Endothelial cell of umbilical vein (primary cell): ENCODE data around the gene SIGLEC9. TPM values are rescaled to one million over a fixed set of nuclear protein-coding genes. Genes with fewer than 3 reads are reported as not detected.

Source experiments
- BruUV-seq: library from RNA; stranded (reverse); fragments of 400-500 nt; replicated peaks from 2 replicates; lab custom pipeline; 2021; lab: Mats Ljungman, UMichigan
- CTCF ChIA-PET: fragments of 300-600, 350-600 bp; sonication (Branson Sonifier 250); formaldehyde crosslinking; loops from one replicate; lab custom pipeline; 2021; ENCODE audit warnings: antibody characterized with exemption, inconsistent platforms; lab: Charles Lee
- POLR2A ChIA-PET: fragments of 300-600, 350-600 bp; sonication (Branson Sonifier 250); formaldehyde crosslinking; loops from one replicate; lab custom pipeline; 2021; ENCODE audit warnings: antibody characterized with exemption, inconsistent platforms; lab: Charles Lee
- DNase-seq: peaks from one replicate; pipeline ENCODE4 v3.0.0-alpha.2; 2011; ENCODE audit warnings: low read depth, low spot score
- FAIRE-seq: peaks from 2 replicates; lab custom pipeline; 2011; peaks lifted over from hg19 to GRCh38; lab: Jason Lieb, UNC
- H2AFZ ChIP-seq: 2 replicates; pipeline ENCODE4 v1.6.0; 2012; ENCODE audit warnings: low read depth, low read length, control low read depth, inconsistent platforms
- H3K27ac ChIP-seq: 2 replicates; pipeline ENCODE4 v1.5.1; 2011; ENCODE audit warnings: low read depth, mild to moderate bottlenecking, control low read depth, low read length, moderate library complexity; ENCODE audit not compliant: insufficient read depth
- H3K27me3 ChIP-seq, 2 experiments: 2 replicates each; pipeline versions ENCODE4 v1.6.0 to v1.6.1; 2011; ENCODE audit warnings: low read length in 2 of 2, mixed read lengths in 1 of 2; ENCODE audit not compliant: control insufficient read depth in 2 of 2, insufficient read depth in 2 of 2
- H3K36me3 ChIP-seq, 2 experiments: 2 replicates in 1 of 2; 3 replicates in 1 of 2; pipeline ENCODE4 v1.5.1; 2011; ENCODE audit warnings: low read length in 2 of 2, mild to moderate bottlenecking in 1 of 2, moderate library complexity in 1 of 2; ENCODE audit not compliant: control insufficient read depth in 2 of 2, insufficient read depth in 2 of 2; ENCODE audit errors: extremely low read depth in 1 of 2
- H3K4me1 ChIP-seq: 3 replicates; pipeline ENCODE4 v1.5.1; 2011; ENCODE audit warnings: mild to moderate bottlenecking, low read length; ENCODE audit not compliant: control insufficient read depth, insufficient read depth; ENCODE audit errors: extremely low read depth
- H3K4me2 ChIP-seq: 2 replicates; pipeline ENCODE4 v1.6.1; 2011; ENCODE audit warnings: low read length, control low read depth, mixed read lengths; ENCODE audit not compliant: insufficient read depth
- H3K4me3 ChIP-seq, 3 experiments: fragments of 200-600 bp in 1 of 3; sonication (generic), shearing (Covaris generic) in 1 of 3; replicated peaks in 1 of 3; 2 replicates each; pipeline ENCODE4 v1.5.1; 2011 to 2016; ENCODE audit warnings: control low read depth in 3 of 3, low read length in 3 of 3, mild to moderate bottlenecking in 2 of 3, inconsistent platforms in 1 of 3, low read depth in 1 of 3, moderate library complexity in 1 of 3; ENCODE audit not compliant: insufficient read depth in 1 of 3
- H3K79me2 ChIP-seq: 2 replicates; pipeline ENCODE4 v1.6.0; 2012; ENCODE audit warnings: low read length, inconsistent platforms; ENCODE audit not compliant: control insufficient read depth, insufficient read depth
- H3K9ac ChIP-seq: replicated peaks from 2 replicates; pipeline ENCODE3; 2011; ENCODE audit warnings: low read length, control low read depth; ENCODE audit not compliant: insufficient read depth; ENCODE audit errors: extremely low read depth
- H3K9me1 ChIP-seq: replicated peaks from 3 replicates; pipeline ENCODE4 v1.6.0; 2011; ENCODE audit warnings: mild to moderate bottlenecking, low read length; ENCODE audit not compliant: control insufficient read depth, insufficient read depth; ENCODE audit errors: extremely low read depth
- H3K9me3 ChIP-seq: replicated peaks from 2 replicates; pipeline ENCODE4 v1.5.1; 2012; ENCODE audit warnings: low read length, inconsistent platforms; ENCODE audit not compliant: control insufficient read depth, insufficient read depth
- H4K20me1 ChIP-seq: replicated peaks from 2 replicates; pipeline ENCODE3; 2011; ENCODE audit warnings: mild to moderate bottlenecking, low read length; ENCODE audit not compliant: control insufficient read depth, insufficient read depth; ENCODE audit errors: extremely low read depth
- CTCF ChIP-seq, 2 donors: IDR thresholded peaks; 1 replicate in 1 of 2; 2 replicates in 1 of 2; pipeline ENCODE4 v1.5.1; 2011; ENCODE audit warnings: low read length in 2 of 2, mild to moderate bottlenecking in 2 of 2, moderate library complexity in 2 of 2, control low read depth in 1 of 2, inconsistent platforms in 1 of 2, low read depth in 1 of 2; ENCODE audit not compliant: insufficient read depth in 1 of 2; ENCODE audit errors: extremely low read depth in 1 of 2
- EZH2 ChIP-seq: IDR thresholded peaks from 2 replicates; pipeline ENCODE4 v1.6.1; 2012; ENCODE audit warnings: borderline replicate concordance, low read depth, mild to moderate bottlenecking, moderate library complexity, low read length, inconsistent platforms; ENCODE audit not compliant: severe bottlenecking
- FOS ChIP-seq: IDR thresholded peaks from 2 replicates; pipeline ENCODE4 v1.6.1; 2011; ENCODE audit warnings: mild to moderate bottlenecking, low read length, moderate library complexity, borderline replicate concordance; ENCODE audit not compliant: insufficient read depth
- GATA2 ChIP-seq: IDR thresholded peaks from 2 replicates; pipeline ENCODE4 v1.7.0; 2011; ENCODE audit warnings: low read depth, mild to moderate bottlenecking, moderate library complexity, mixed read lengths, low read length; ENCODE audit not compliant: insufficient read length, insufficient read depth
- JUN ChIP-seq: IDR thresholded peaks from 2 replicates; pipeline ENCODE4 v1.6.1; 2011; ENCODE audit warnings: borderline replicate concordance, low read depth; ENCODE audit not compliant: insufficient read length, insufficient read depth
- MYC ChIP-seq: IDR thresholded peaks from one replicate; pipeline ENCODE4 v1.6.1; 2011; ENCODE audit warnings: mild to moderate bottlenecking, low read depth, low read length
- POLR2A ChIP-seq: IDR thresholded peaks from 2 replicates; pipeline ENCODE4 v1.6.1; 2012; ENCODE audit warnings: low read depth, mild to moderate bottlenecking, control low read depth, low read length
- POLR2AphosphoS5 ChIP-seq: IDR thresholded peaks from 2 replicates; pipeline ENCODE4 v1.6.1; 2012; ENCODE audit warnings: low read depth, mild to moderate bottlenecking, control low read depth, low read length, moderate library complexity; ENCODE audit not compliant: insufficient read depth
- dilution Hi-C: fragments of 300-500 bp; cut with MboI; formaldehyde crosslinking; loops from one replicate; pipeline ENCODE4 v1.15.0; 2019; ENCODE audit warnings: low sequenced_read_pairs; ENCODE audit not compliant: extremely low pct_ligation_motif_present
- intact Hi-C: fragments of 100-400 bp; cut with micrococcal nuclease; formaldehyde crosslinking; loops from one replicate; pipeline ENCODE4 v1.10.0; 2022
- polyA plus RNA-seq, 4 experiments: library from polyadenylated mRNA; depleted of rRNA in 3 of 4; stranded (reverse) in 3 of 4; unstranded in 1 of 4; fragments of >200 nt; gene quantifications; 2 replicates each; pipeline versions ENCODE4 v1.2.1 to v1.2.3, GENCODE V29; 2011 to 2012; ENCODE audit warnings: missing spikeins in 1 of 4
- total RNA-seq: library from RNA; stranded (reverse); gene quantifications from 2 replicates; pipeline ENCODE4 v1.2.3, GENCODE V29; 2021
- TF ChIP-seq, protein P1 (sequence below): IDR thresholded peaks from 2 replicates; pipeline ENCODE4 v1.6.1; 2011; ENCODE audit not compliant: insufficient read depth, insufficient read length

SIGLEC9 gene
- total and polyA plus RNA-seq, 2 donors (not counting 3 experiments of a cell fraction or from before 2014, with no cell fraction given) = not detected

- H3K36me3 ChIP-seq = no peaks in the 10 kb centered on the region
- H3K9me3 ChIP-seq = no peaks in the 10 kb centered on the region
- ChIA-PET CTCF (no interaction called here), POLR2A (no interaction called here)
- no peak for FAIRE-seq
- no peak overlapping the region for H3K27ac ChIP-seq
- no TSS peak for BruUV-seq
- TF ChIP-seq FOS (no peak), CTCF (IDR thresholded peaks at IDR 0.05; ENCODE audit: extremely low read depth in 1 of 2, insufficient read depth in 1 of 2, low read depth in 1 of 2, low read length in 2 of 2) (no peak), POLR2AphosphoS5 (no peak), JUN (no peak), POLR2A (no peak), MYC (no peak), GATA2 (no peak), EZH2 (no peak)
- TF ChIP-seq, protein P1, sequence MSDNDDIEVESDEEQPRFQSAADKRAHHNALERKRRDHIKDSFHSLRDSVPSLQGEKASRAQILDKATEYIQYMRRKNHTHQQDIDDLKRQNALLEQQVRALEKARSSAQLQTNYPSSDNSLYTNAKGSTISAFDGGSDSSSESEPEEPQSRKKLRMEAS = no peak
- no peaks in the 10 kb centered on the region for H3K9me1 ChIP-seq
- intact Hi-C loops (no loop called here), dilution Hi-C loops (no loop called here)
- H4K20me1 ChIP-seq = no peaks in the 10 kb centered on the region
- no peak overlapping the region for H2AFZ ChIP-seq
- H3K79me2 ChIP-seq = no peaks in the 10 kb centered on the region
- H3K27me3 ChIP-seq = no peaks in the 10 kb centered on the region
- H3K4me3 ChIP-seq = no peak overlapping the region
- H3K4me2 ChIP-seq = no peak overlapping the region
- no peaks in the 10 kb centered on the region for H3K4me1 ChIP-seq
- DNase-seq = no peak
- H3K9ac ChIP-seq = no peak overlapping the region
Measured at GRCh38 chr19:51146751-51147150, 22.0 kb downstream of the SIGLEC9 start.
